Right lobe of liver (tissue), 6 donors: ENCODE measurements around the gene EEIG2. TPM values are rescaled to one million over a fixed set of nuclear protein-coding genes. Genes with fewer than 3 reads are reported as not detected.
A peak's percentile ranks its signal among the peaks of the same experiment; 100 is the strongest.

ENCODE experiments used
- ATAC-seq, 4 donors: fragments of 200-7000 bp; cut with Tn5 transposase; one replicate each; pipeline ENCODE4 v1.9.1; 2020; ENCODE audit warnings: mild to moderate bottlenecking in 4 of 4, moderate library complexity in 4 of 4
- DNase-seq, 3 donors: peaks; one replicate each; pipeline ENCODE4 v3.0.0-alpha.2; 2020
- H3K27ac ChIP-seq, 3 donors: fragments of 200-600 bp; one replicate each; pipeline ENCODE4 v1.8.0; 2022
- H3K27me3 ChIP-seq, 2 donors: fragments of 200-600 bp; one replicate each; pipeline ENCODE4 v1.8.0; 2022
- H3K36me3 ChIP-seq, 4 donors: fragments of 200-600 bp; sonication (generic) in 1 of 4; one replicate each; pipeline versions ENCODE4 v1.5.1 to v1.8.0; 2017 to 2022; ENCODE audit warnings: control low read depth in 1 of 4
- H3K4me1 ChIP-seq, 4 donors: fragments of 200-600 bp; sonication (generic) in 1 of 4; one replicate each; pipeline versions ENCODE4 v1.5.1 to v1.8.0; 2017 to 2022; ENCODE audit warnings: control low read depth in 1 of 4
- H3K4me3 ChIP-seq, 3 donors: fragments of 200-600 bp; one replicate each; pipeline ENCODE4 v1.8.0; 2022
- H3K9me3 ChIP-seq, 4 donors: fragments of 200-600 bp; sonication (generic) in 1 of 4; one replicate each; pipeline versions ENCODE4 v1.5.1 to v1.8.0; 2017 to 2022; ENCODE audit warnings: control low read depth in 1 of 4
- CTCF ChIP-seq, 4 donors: fragments of 200-600 bp in 3 of 4; fragments of 450-650 bp in 1 of 4; IDR thresholded peaks; one replicate each; pipeline versions ENCODE4 v1.5.1 to v1.8.0; 2016 to 2022; ENCODE audit warnings: antibody characterized with exemption in 4 of 4, mild to moderate bottlenecking in 2 of 4
- POLR2A ChIP-seq: fragments of 450-650 bp; IDR thresholded peaks from one replicate; pipeline ENCODE4 v1.6.1; 2017; ENCODE audit warnings: antibody characterized with exemption, mild to moderate bottlenecking
- WGBS: methylation state at CpG from one replicate; pipeline ENCODE4 v1.1.6; 2018; ENCODE audit warnings: low coverage, low lambda C conversion rate; ENCODE audit not compliant: insufficient coverage; ENCODE audit errors: missing lambda C conversion rate; 5-methylcytosine and 5-hydroxymethylcytosine counted together
- intact Hi-C, 2 donors: fragments of 100-400 bp; cut with DNase I; formaldehyde crosslinking; loops; one replicate each; pipeline versions ENCODE4 v1.11.2 to v1.14.1; 2022
- total RNA-seq, 6 experiments: library from RNA; depleted of rRNA in 2 of 6; stranded (reverse); fragments of >200 nt in 2 of 6; fragmentation: NEBNext Ultra II Directional in 3 of 6; extraction: Animal tissue kit (Norgen Biotek cat#: 25700) in 3 of 6; gene quantifications; one replicate each; pipeline versions ENCODE4 v1.1.0 to v1.2.4, GENCODE V29; 2016 to 2023
- donor health status: DM: no; HTN: yes; CAD: no.
- donor health status: DM: no; HTN: no; CAD: no.
- donor health status: DM: no; HTN: no; CAD: no.
- donor health status: DM: no; HTN: yes; CAD: no.
- donor health status: DM: no; HTN: yes; CAD: no.

EEIG2 gene
- total RNA-seq, 6 experiments from 2014 or later, result 0.88 to 6.5 (median 2.6) TPM

GRCh38 chr1:108560189-108560873 lies 431 bp downstream of the EEIG2 start:
- 2% methylated on average over 19 of the region's 59 CpGs for WGBS
- intact Hi-C loops, result loop anchor here in 1 of 2 donors (10.0 kb wide), 1 partner anchor 46 kb away; no protein-coding TSS in a partner anchor

GRCh38 chr1:108560874-108561459 lies 1.1 kb downstream of the EEIG2 start:
- H3K4me3 ChIP-seq, result peak overlapping the region; percentile 54 to 61 (median 58)
- intact Hi-C loops, result loop anchor here in 1 of 2 donors (10.0 kb wide), 1 partner anchor 46 kb away; no protein-coding TSS in a partner anchor
- H3K27me3 ChIP-seq, result no peaks in the 10 kb centered on the region
- H3K27ac ChIP-seq, result peak overlapping the region; percentile 21 to 65 (median 42)
- peak in 3 of 4 donors; percentile 9 to 33 (median 9) for ATAC-seq
- no peaks in the 10 kb centered on the region for H3K36me3 ChIP-seq
- WGBS, result no CpG with 5 or more reads among the region's 5 CpGs
- no peaks in the 10 kb centered on the region for H3K9me3 ChIP-seq
- H3K4me1 ChIP-seq, result peaks cover 0 to 10% (median 0%) of the 10 kb centered on the region in 4 donors
- DNase-seq, result peak in 2 of 3 donors; percentile 56 to 61
- TF ChIP-seq POLR2A (peak; percentile 25), CTCF (IDR thresholded peaks at IDR 0.05) (no peak)

More at GRCh38 chr1:108560189-108560873, 431 bp downstream of the EEIG2 start:
- H3K36me3 ChIP-seq, result no peaks in the 10 kb centered on the region
- peak; percentile 8 to 14 (median 8) for ATAC-seq
- no peaks in the 10 kb centered on the region for H3K27me3 ChIP-seq
- no peaks in the 10 kb centered on the region for H3K9me3 ChIP-seq
- no peak for TF ChIP-seq POLR2A
- H3K27ac ChIP-seq, result peak overlapping the region; percentile 21 to 65 (median 42)
- peaks cover 0 to 10% (median 0%) of the 10 kb centered on the region in 4 donors for H3K4me1 ChIP-seq
- DNase-seq, result peak; percentile 52 to 63 (median 55)
- peak overlapping the region; percentile 54 to 61 (median 58) for H3K4me3 ChIP-seq

GRCh38 chr1:108561689-108562326 lies 1.9 kb downstream of the EEIG2 start:
- Histone ChIP-seq H3K9me3 (no peaks in the 10 kb centered on the region), H3K4me1 (peaks cover 0 to 10% (median 0%) of the 10 kb centered on the region in 4 donors), H3K27ac (no peak overlapping the region), H3K4me3 (peak overlapping the region in 1 of 3 donors; percentile 1), H3K36me3 (no peaks in the 10 kb centered on the region), H3K27me3 (no peaks in the 10 kb centered on the region)
- TF ChIP-seq CTCF (IDR thresholded peaks at IDR 0.05) (peak; percentile 61 to 85 (median 70)), POLR2A (no peak)
- peak; percentile 79 to 83 (median 82) for DNase-seq
- peak; percentile 53 to 80 (median 78) for ATAC-seq
- intact Hi-C loops, result loop anchor here in 1 of 2 donors (10.0 kb wide), 1 partner anchor 47 kb away; no protein-coding TSS in a partner anchor
- WGBS, result 44% methylated on average over 11 of the region's 11 CpGs

GRCh38 chr1:108563808-108564207 lies 3.9 kb downstream of the EEIG2 start:
- no peaks in the 10 kb centered on the region for H3K27me3 ChIP-seq
- 88% methylated on average over 1 of the region's 1 CpG for WGBS
- no peak for DNase-seq
- TF ChIP-seq CTCF (IDR thresholded peaks at IDR 0.05), result no peak
- TF ChIP-seq POLR2A, result no peak
- no peak for ATAC-seq
- H3K4me1 ChIP-seq, result peaks cover 0 to 10% (median 0%) of the 10 kb centered on the region in 4 donors
- no peaks in the 10 kb centered on the region for H3K9me3 ChIP-seq
- no peak overlapping the region for H3K4me3 ChIP-seq
- no peak overlapping the region for H3K27ac ChIP-seq
- intact Hi-C loops, result loop anchor here in 1 of 2 donors (10.0 kb wide), 1 partner anchor 49 kb away; no protein-coding TSS in a partner anchor
- H3K36me3 ChIP-seq, result no peaks in the 10 kb centered on the region
